K562 (cell line): ENCODE results near the gene NDUFAF8. TPM values are rescaled to one million over a fixed set of nuclear protein-coding genes. Genes with fewer than 3 reads are reported as not detected.

Experiments used
- ATAC-seq: fragments of 200-7000 bp; cut with Tn5 transposase; 3 replicates; pipeline ENCODE4 v1.9.1; 2020; ENCODE audit warnings: moderate library complexity
- BruUV-seq: library from RNA; stranded (reverse); fragments of 400-500 nt; replicated peaks from 2 replicates; lab custom pipeline; 2021; lab: Mats Ljungman, UMichigan
- CTCF ChIA-PET: fragments of 300-600 bp; formaldehyde crosslinking; extraction: SDS; loops from one replicate; lab custom pipeline; 2021; ENCODE audit warnings: low intra/inter-chr PET ratio; lab: Yijun Ruan, JAX
- POLR2A ChIA-PET: fragments of 300-600, 350-650 bp; sonication (Branson Sonifier 250); formaldehyde crosslinking; extraction: SDS; loops from one replicate; lab custom pipeline; 2021; ENCODE audit warnings: antibody characterized with exemption, inconsistent platforms; lab: Yijun Ruan, JAX
- DNase-seq, 4 experiments: peaks; one replicate each; pipeline versions ENCODE4 v3.0.0 to v3.0.0-alpha.2; 2011 to 2018; ENCODE audit warnings: low spot score in 3 of 4, mixed read lengths in 3 of 4; ENCODE audit errors: extremely low read depth in 1 of 4
- FAIRE-seq: peaks from 2 replicates; lab custom pipeline; 2011; peaks lifted over from hg19 to GRCh38; lab: Jason Lieb, UNC
- H2AFZ ChIP-seq: 2 replicates; pipeline ENCODE4 v1.6.0; 2011; ENCODE audit warnings: low read depth, low read length, control low read depth, inconsistent platforms
- H3K27ac ChIP-seq: fragments of 200-600 bp; 3 replicates; pipeline ENCODE4 v1.8.0; 2011; ENCODE audit warnings: low read depth, mild to moderate bottlenecking, control low read depth, inconsistent platforms, low read length, moderate library complexity, mixed read lengths; ENCODE audit errors: extremely low read depth
- H3K27me3 ChIP-seq, 2 experiments: fragments of 300-600 bp in 1 of 2; 2 replicates in 1 of 2; 3 replicates in 1 of 2; pipeline versions ENCODE4 v1.6.0 to v1.8.0; 2011; ENCODE audit warnings: inconsistent platforms in 2 of 2, low read length in 2 of 2, mild to moderate bottlenecking in 1 of 2, mixed read lengths in 1 of 2, moderate library complexity in 1 of 2; ENCODE audit not compliant: control insufficient read depth in 2 of 2, insufficient read depth in 2 of 2
- H3K36me3 ChIP-seq: fragments of 300-600 bp; 3 replicates; pipeline ENCODE4 v1.8.0; 2011; ENCODE audit warnings: mild to moderate bottlenecking, low read length, inconsistent platforms; ENCODE audit not compliant: control insufficient read depth, insufficient read depth
- H3K4me1 ChIP-seq, 2 experiments: fragments of 200-600 bp in 1 of 2; replicated peaks in 1 of 2; 2 replicates in 1 of 2; 3 replicates in 1 of 2; pipeline versions ENCODE4 v1.5.1 to v1.8.0; 2011; ENCODE audit warnings: inconsistent platforms in 2 of 2, low read length in 2 of 2, mild to moderate bottlenecking in 1 of 2, mixed read lengths in 1 of 2, moderate library complexity in 1 of 2; ENCODE audit not compliant: control insufficient read depth in 2 of 2, insufficient read depth in 2 of 2
- H3K4me2 ChIP-seq: 2 replicates; pipeline ENCODE4 v1.6.1; 2011; ENCODE audit warnings: low read length, control low read depth, inconsistent platforms, mixed read lengths; ENCODE audit not compliant: insufficient read depth
- H3K4me3 ChIP-seq: fragments of 200-600 bp; sonication (generic), shearing (Covaris generic); 2 replicates; pipeline ENCODE4 v1.5.1; 2016; ENCODE audit warnings: control low read depth, inconsistent platforms
- H3K79me2 ChIP-seq: fragments of 200-600 bp; 3 replicates; pipeline ENCODE4 v1.8.0; 2011; ENCODE audit warnings: low read length, inconsistent platforms; ENCODE audit not compliant: control insufficient read depth, insufficient read depth
- H3K9ac ChIP-seq, 2 experiments: 2 replicates each; pipeline versions ENCODE4 v1.6.0 to v1.6.1; 2011; ENCODE audit warnings: low read depth in 2 of 2, low read length in 2 of 2, control low read depth in 1 of 2, inconsistent platforms in 1 of 2, mild to moderate bottlenecking in 1 of 2, mixed read lengths in 1 of 2; ENCODE audit not compliant: insufficient read depth in 1 of 2
- H3K9me1 ChIP-seq: one replicate; pipeline ENCODE4 v1.6.0; 2011; ENCODE audit warnings: inconsistent platforms, mild to moderate bottlenecking, low read length, moderate library complexity; ENCODE audit not compliant: control insufficient read depth, insufficient read depth
- H3K9me3 ChIP-seq: replicated peaks from 2 replicates; pipeline ENCODE4 v1.5.1; 2011; ENCODE audit warnings: low read depth, low read length, inconsistent platforms; ENCODE audit not compliant: control insufficient read depth, insufficient read depth
- H4K20me1 ChIP-seq: replicated peaks from 2 replicates; pipeline ENCODE4 v1.6.1; 2011; ENCODE audit warnings: low read length, inconsistent platforms, mixed read lengths; ENCODE audit not compliant: control insufficient read depth, insufficient read depth
- ESRRA ChIP-seq: fragments of 450-650 bp; IDR thresholded peaks from 2 replicates; pipeline ENCODE4 v1.6.1; 2014; ENCODE audit warnings: low read depth, mild to moderate bottlenecking, moderate library complexity, borderline replicate concordance
- HMGN3 ChIP-seq: IDR thresholded peaks from 2 replicates; pipeline ENCODE4 v1.6.1; 2011; ENCODE audit warnings: borderline replicate concordance, low read depth, mild to moderate bottlenecking, mixed read lengths, low read length; ENCODE audit not compliant: insufficient read length; ENCODE audit errors: extremely low read depth
- HNRNPLL ChIP-seq: fragments of 200-400 bp; formaldehyde crosslinking; IDR thresholded peaks from 2 replicates; pipeline ENCODE4 v1.6.1; 2017; ENCODE audit warnings: low read length, low read depth, mild to moderate bottlenecking; ENCODE audit not compliant: poor library complexity, severe bottlenecking
- HOXB6 ChIP-seq: fragments of 250-450 bp; sonication (Bioruptor Pico); IDR thresholded peaks from 2 replicates; pipeline ENCODE4 v1.5.1; 2022; ENCODE audit warnings: mild to moderate bottlenecking, borderline replicate concordance
- KLF6 ChIP-seq: fragments of 250-450 bp; sonication (Bioruptor Pico); IDR thresholded peaks from 2 replicates; pipeline ENCODE4 v1.4.0; 2020; ENCODE audit warnings: mild to moderate bottlenecking, moderate library complexity, borderline replicate concordance
- NUFIP1 ChIP-seq: fragments of 450-650 bp; IDR thresholded peaks from 2 replicates; pipeline ENCODE4 v1.6.1; 2018; ENCODE audit not compliant: partially characterized antibody
- STAG1 ChIP-seq: sonication (generic); formaldehyde crosslinking; IDR thresholded peaks from 2 replicates; pipeline ENCODE4 v1.5.0; 2020; ENCODE audit warnings: missing genetic modification reagents, borderline replicate concordance
- THRB ChIP-seq: fragments of 450-650 bp; formaldehyde crosslinking; conservative IDR thresholded peaks from 2 replicates; pipeline ENCODE4 v1.4.0; 2022; ENCODE audit warnings: mild to moderate bottlenecking, missing genetic modification characterization
- ZC3H11A ChIP-seq: IDR thresholded peaks from 2 replicates; pipeline ENCODE4 v1.6.1; 2012; ENCODE audit warnings: low read depth, low read length, improper control_type of control experiment
- ZNF212 ChIP-seq: fragments of 450-650 bp; formaldehyde crosslinking; IDR thresholded peaks from 2 replicates; pipeline ENCODE4 v1.4.0; 2020; ENCODE audit warnings: mild to moderate bottlenecking
- ZNF395 ChIP-seq: fragments of 200-800 bp; sonication (Bioruptor generic); IDR thresholded peaks from 2 replicates; pipeline ENCODE4 v1.6.1; 2017; ENCODE audit warnings: missing genetic modification characterization, missing compliant biosample characterization
- WGBS: fragments of 100-300 bp; shearing (Covaris generic); methylation state at CpG from one replicate; pipeline ENCODE4 v1.1.6; 2016; ENCODE audit warnings: low coverage, mixed read lengths; ENCODE audit not compliant: insufficient coverage; ENCODE audit errors: missing lambda C conversion rate; 5-methylcytosine and 5-hydroxymethylcytosine counted together
- in situ Hi-C: fragments of 300-500 bp; cut with MboI; formaldehyde crosslinking; loops from 4 replicates; pipeline ENCODE4 v1.15.0; 2018; ENCODE audit warnings: inconsistent platforms, mixed read lengths
- intact Hi-C: fragments of 100-400 bp; cut with micrococcal nuclease; formaldehyde crosslinking; loops from 2 replicates; pipeline ENCODE4 v1.14.2; 2022
- polyA plus RNA-seq, 8 experiments: library from polyadenylated mRNA; depleted of rRNA in 4 of 8; stranded (reverse) in 5 of 8; unstranded in 3 of 8; fragments of >200 nt; fragmentation: Nextera tagmentation in 2 of 8; fragmentation: Illumina TruSeq in 1 of 8; extraction: Ambion mirVana in 2 of 8; extraction: Trizol in 1 of 8; gene quantifications; 2 replicates each; pipeline versions ENCODE4 v1.2.1 to v1.2.3, GENCODE V29; 2011 to 2014; ENCODE audit warnings: inconsistent platforms in 1 of 8, missing spikeins in 1 of 8
- total RNA-seq, 7 experiments: library from RNA; depleted of rRNA in 6 of 7; stranded (reverse); fragments of >200 nt in 6 of 7; fragmentation: Illumina TruSeq in 2 of 7; extraction: Trizol in 2 of 7; gene quantifications; 2 replicates each; pipeline versions ENCODE4 v1.2.1 to v1.2.3, GENCODE V29; 2011 to 2021; ENCODE audit warnings: low replicate concordance in 1 of 7
- TF ChIP-seq, protein P1 (sequence below): fragments of 250-450 bp; sonication (Bioruptor Pico); IDR thresholded peaks from 2 replicates; pipeline ENCODE4 v1.8.0; 2021; ENCODE audit warnings: mild to moderate bottlenecking, moderate library complexity
- TF ChIP-seq, protein P2 (sequence below): sonication (generic); formaldehyde crosslinking; IDR thresholded peaks from 2 replicates; pipeline ENCODE4 v1.8.0; 2022; ENCODE audit warnings: mild to moderate bottlenecking, missing genetic modification reagents

NDUFAF8 gene
- total and polyA plus RNA-seq, 9 of the 15 experiments (the other 6 are each of a cell fraction or from before 2014, with no cell fraction given), result 13.5 to 144 (median 90.0) TPM

DNA sequence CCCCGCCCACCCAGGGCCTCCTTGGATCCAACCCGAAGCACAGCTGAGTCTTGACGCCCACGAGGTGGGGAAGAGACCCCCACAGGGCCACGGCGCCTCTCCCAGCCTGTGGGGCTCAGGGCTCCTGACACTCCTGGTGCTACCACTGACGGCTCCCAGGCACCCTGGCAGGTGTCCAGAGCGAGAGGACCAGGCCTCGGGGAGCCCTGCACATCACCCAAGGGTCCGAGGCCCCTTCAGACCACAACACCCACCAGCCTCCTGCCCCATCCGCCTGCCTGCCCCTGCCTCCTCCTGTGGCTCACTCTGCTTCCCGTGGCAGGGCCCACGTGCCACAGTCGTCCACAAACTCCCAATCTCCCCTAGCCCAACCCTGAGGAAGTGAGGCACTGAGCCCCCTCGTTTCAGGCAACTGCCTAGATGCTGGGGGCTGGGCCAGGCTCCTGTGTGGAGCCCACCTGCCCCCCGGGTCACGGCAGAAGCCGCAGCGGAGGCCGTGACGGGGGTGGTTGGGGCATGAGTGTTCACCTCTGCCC, 44.8 kb upstream of the NDUFAF8 start:
- BruUV-seq, result no TSS peak
- TF ChIP-seq NUFIP1 (no peak), KLF6 (CRISPR knock-in tag) (no peak), HOXB6 (CRISPR knock-in tag) (no peak), STAG1 (CRISPR knock-in tag) (no peak), ZNF212 (no peak), ZC3H11A (no peak), HMGN3 (peak; percentile 6), HNRNPLL (no peak), ZNF395 (CRISPR knock-in tag) (no peak), ESRRA (no peak), THRB (CRISPR knock-in tag) (no peak)
- TF ChIP-seq, protein P1, sequence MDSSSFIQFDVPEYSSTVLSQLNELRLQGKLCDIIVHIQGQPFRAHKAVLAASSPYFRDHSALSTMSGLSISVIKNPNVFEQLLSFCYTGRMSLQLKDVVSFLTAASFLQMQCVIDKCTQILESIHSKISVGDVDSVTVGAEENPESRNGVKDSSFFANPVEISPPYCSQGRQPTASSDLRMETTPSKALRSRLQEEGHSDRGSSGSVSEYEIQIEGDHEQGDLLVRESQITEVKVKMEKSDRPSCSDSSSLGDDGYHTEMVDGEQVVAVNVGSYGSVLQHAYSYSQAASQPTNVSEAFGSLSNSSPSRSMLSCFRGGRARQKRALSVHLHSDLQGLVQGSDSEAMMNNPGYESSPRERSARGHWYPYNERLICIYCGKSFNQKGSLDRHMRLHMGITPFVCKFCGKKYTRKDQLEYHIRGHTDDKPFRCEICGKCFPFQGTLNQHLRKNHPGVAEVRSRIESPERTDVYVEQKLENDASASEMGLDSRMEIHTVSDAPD, result no peak
- TF ChIP-seq, protein P2, sequence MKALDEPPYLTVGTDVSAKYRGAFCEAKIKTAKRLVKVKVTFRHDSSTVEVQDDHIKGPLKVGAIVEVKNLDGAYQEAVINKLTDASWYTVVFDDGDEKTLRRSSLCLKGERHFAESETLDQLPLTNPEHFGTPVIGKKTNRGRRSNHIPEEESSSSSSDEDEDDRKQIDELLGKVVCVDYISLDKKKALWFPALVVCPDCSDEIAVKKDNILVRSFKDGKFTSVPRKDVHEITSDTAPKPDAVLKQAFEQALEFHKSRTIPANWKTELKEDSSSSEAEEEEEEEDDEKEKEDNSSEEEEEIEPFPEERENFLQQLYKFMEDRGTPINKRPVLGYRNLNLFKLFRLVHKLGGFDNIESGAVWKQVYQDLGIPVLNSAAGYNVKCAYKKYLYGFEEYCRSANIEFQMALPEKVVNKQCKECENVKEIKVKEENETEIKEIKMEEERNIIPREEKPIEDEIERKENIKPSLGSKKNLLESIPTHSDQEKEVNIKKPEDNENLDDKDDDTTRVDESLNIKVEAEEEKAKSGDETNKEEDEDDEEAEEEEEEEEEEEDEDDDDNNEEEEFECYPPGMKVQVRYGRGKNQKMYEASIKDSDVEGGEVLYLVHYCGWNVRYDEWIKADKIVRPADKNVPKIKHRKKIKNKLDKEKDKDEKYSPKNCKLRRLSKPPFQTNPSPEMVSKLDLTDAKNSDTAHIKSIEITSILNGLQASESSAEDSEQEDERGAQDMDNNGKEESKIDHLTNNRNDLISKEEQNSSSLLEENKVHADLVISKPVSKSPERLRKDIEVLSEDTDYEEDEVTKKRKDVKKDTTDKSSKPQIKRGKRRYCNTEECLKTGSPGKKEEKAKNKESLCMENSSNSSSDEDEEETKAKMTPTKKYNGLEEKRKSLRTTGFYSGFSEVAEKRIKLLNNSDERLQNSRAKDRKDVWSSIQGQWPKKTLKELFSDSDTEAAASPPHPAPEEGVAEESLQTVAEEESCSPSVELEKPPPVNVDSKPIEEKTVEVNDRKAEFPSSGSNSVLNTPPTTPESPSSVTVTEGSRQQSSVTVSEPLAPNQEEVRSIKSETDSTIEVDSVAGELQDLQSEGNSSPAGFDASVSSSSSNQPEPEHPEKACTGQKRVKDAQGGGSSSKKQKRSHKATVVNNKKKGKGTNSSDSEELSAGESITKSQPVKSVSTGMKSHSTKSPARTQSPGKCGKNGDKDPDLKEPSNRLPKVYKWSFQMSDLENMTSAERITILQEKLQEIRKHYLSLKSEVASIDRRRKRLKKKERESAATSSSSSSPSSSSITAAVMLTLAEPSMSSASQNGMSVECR, result 0 out of 2 replicates have a peak, but pooled peaks have one; percentile 3

More for the DNA sequence above, 44.8 kb upstream of the NDUFAF8 start:
- ATAC-seq (no peak), DNase-seq (no peak), FAIRE-seq (no peak)
- H3K9ac ChIP-seq, result peak overlapping the region in 1 of 2 experiments; percentile 80; a peak in 2 of 4 replicates
- CTCF ChIA-PET, result no interaction called here
- peak overlapping the region; percentile 63; the same call in 1 of the 2 replicates for H2AFZ ChIP-seq
- no peaks in the 10 kb centered on the region for H3K79me2 ChIP-seq
- intact Hi-C loops, result no loop called here
- in situ Hi-C loops, result no loop called here
- no peaks in the 10 kb centered on the region for H3K27me3 ChIP-seq
- POLR2A ChIA-PET, result no interaction called here
- H3K27ac ChIP-seq, result no peak overlapping the region; the same call in 1 of the 3 replicates
- no peaks in the 10 kb centered on the region for H3K9me1 ChIP-seq
- H3K4me3 ChIP-seq, result no peak overlapping the region
- H3K9me3 ChIP-seq, result no peaks in the 10 kb centered on the region
- no peak overlapping the region for H3K4me2 ChIP-seq
- peaks cover 2% of the 10 kb centered on the region; the same call in 1 of the 3 replicates for H3K36me3 ChIP-seq
- WGBS, result 89% methylated on average over 13 of the region's 21 CpGs
- peaks cover 10 to 68% of the 10 kb centered on the region in 2 experiments for H3K4me1 ChIP-seq
- H4K20me1 ChIP-seq, result no peaks in the 10 kb centered on the region
